Fibroblast of villous mesenchyme (primary cell): ENCODE results near the gene OR10W1. TPM values are rescaled to one million over a fixed set of nuclear protein-coding genes. Genes with fewer than 3 reads are reported as not detected.

Experiments
- DNase-seq: peaks from one replicate; pipeline ENCODE4 v3.0.0-alpha.2; 2010; ENCODE audit warnings: low read depth
- H3K4me3 ChIP-seq: 2 replicates; pipeline ENCODE4 v1.5.1; 2011; ENCODE audit warnings: low read depth, mild to moderate bottlenecking, low read length
- CTCF ChIP-seq: IDR thresholded peaks from 2 replicates; pipeline ENCODE4 v1.5.1; 2012; ENCODE audit warnings: low read depth, mild to moderate bottlenecking, low read length; ENCODE audit not compliant: insufficient read depth
- total RNA-seq: library from RNA; depleted of rRNA; stranded (reverse); fragments of >200 nt; gene quantifications from 2 replicates; pipeline ENCODE4 v1.2.3, GENCODE V29; 2012

OR10W1 gene
- total RNA-seq, 1 donor, result not detected

GRCh38 chr11:58276151-58276550 is 8.1 kb upstream of the OR10W1 start:
- no peak for DNase-seq
- no peak for TF ChIP-seq CTCF

GRCh38 chr11:58275002-58275401 is 6.9 kb upstream of the OR10W1 start:
- no peak overlapping the region for H3K4me3 ChIP-seq
- DNase-seq, result no peak
- TF ChIP-seq CTCF, result no peak

More at GRCh38 chr11:58276151-58276550, 8.1 kb upstream of the OR10W1 start:
- H3K4me3 ChIP-seq, result no peak overlapping the region

- H3K4me3 ChIP-seq, result no peak overlapping the region
- TF ChIP-seq CTCF, result no peak
- DNase-seq, result no peak
These were observed 8.1 kb downstream of the OR10W1 start for GRCh38 chr11:58259983-58260382.

- no peak for DNase-seq
These were observed 13.1 kb downstream of the OR10W1 start for GRCh38 chr11:58254936-58255335.

GRCh38 chr11:58243954-58244353 is 24.1 kb downstream of the OR10W1 start:
- no peak overlapping the region for H3K4me3 ChIP-seq
- no peak for DNase-seq
- TF ChIP-seq CTCF, result no peak

More at GRCh38 chr11:58254936-58255335, 13.1 kb downstream of the OR10W1 start:
- H3K4me3 ChIP-seq, result no peak overlapping the region
- no peak for TF ChIP-seq CTCF

GRCh38 chr11:58227956-58228615 is 40.0 kb downstream of the OR10W1 start:
- no peak for DNase-seq
- no peak for TF ChIP-seq CTCF

GRCh38 chr11:58222721-58223120 is 45.3 kb downstream of the OR10W1 start:
- H3K4me3 ChIP-seq, result no peak overlapping the region
- TF ChIP-seq CTCF, result no peak
- peak; percentile 1 for DNase-seq

More at GRCh38 chr11:58227956-58228615, 40.0 kb downstream of the OR10W1 start:
- H3K4me3 ChIP-seq, result no peak overlapping the region
